Astrocyte (in vitro differentiated cells and primary cell): ENCODE results near the gene C2orf76. TPM values are rescaled to one million over a fixed set of nuclear protein-coding genes. Genes with fewer than 3 reads are reported as not detected.

Experiments
- DNase-seq: peaks from one replicate; pipeline ENCODE4 v3.0.0-alpha.2; 2010; ENCODE audit warnings: low read depth
- FAIRE-seq: peaks from 2 replicates; lab custom pipeline; 2011; peaks lifted over from hg19 to GRCh38; lab: Jason Lieb, UNC
- H2AFZ ChIP-seq: 2 replicates; pipeline ENCODE4 v1.6.0; 2012; ENCODE audit warnings: low read depth, low read length, inconsistent platforms
- H3K27ac ChIP-seq: 2 replicates; pipeline ENCODE4 v1.5.1; 2011; ENCODE audit warnings: low read depth, low read length, inconsistent platforms
- H3K27me3 ChIP-seq: 2 replicates; pipeline ENCODE4 v1.6.0; 2011; ENCODE audit warnings: low read length, inconsistent platforms; ENCODE audit not compliant: insufficient read depth
- H3K36me3 ChIP-seq: 2 replicates; pipeline ENCODE4 v1.5.1; 2011; ENCODE audit warnings: low read length, inconsistent platforms; ENCODE audit not compliant: insufficient read depth
- H3K4me1 ChIP-seq: 2 replicates; pipeline ENCODE4 v1.5.1; 2011; ENCODE audit warnings: low read length, inconsistent platforms; ENCODE audit not compliant: insufficient read depth
- H3K4me2 ChIP-seq: 2 replicates; pipeline ENCODE4 v1.6.0; 2012; ENCODE audit warnings: low read length, inconsistent platforms
- H3K4me3 ChIP-seq: 2 replicates; pipeline ENCODE4 v1.5.1; 2011; ENCODE audit warnings: low read depth, mild to moderate bottlenecking, low read length, inconsistent platforms; ENCODE audit not compliant: insufficient read depth
- H3K79me2 ChIP-seq: 2 replicates; pipeline ENCODE4 v1.6.0; 2012; ENCODE audit warnings: mild to moderate bottlenecking, low read length, inconsistent platforms; ENCODE audit not compliant: insufficient read depth
- H3K9ac ChIP-seq: 2 replicates; pipeline ENCODE4 v1.6.0; 2012; ENCODE audit warnings: mild to moderate bottlenecking, low read length, inconsistent platforms
- H3K9me3 ChIP-seq: 2 replicates; pipeline ENCODE4 v1.5.1; 2012; ENCODE audit warnings: low read depth, mild to moderate bottlenecking, low read length, inconsistent platforms; ENCODE audit not compliant: insufficient read depth
- H4K20me1 ChIP-seq: 2 replicates; pipeline ENCODE4 v1.6.0; 2012; ENCODE audit warnings: low read length, inconsistent platforms; ENCODE audit not compliant: insufficient read depth
- H3K27ac Mint-ChIP-seq: one replicate; pipeline ENCODE4 v1.8.0; 2021; ENCODE audit warnings: mild to moderate bottlenecking, mixed read lengths; ENCODE audit not compliant: unreplicated experiment
- H3K27me3 Mint-ChIP-seq: one replicate; pipeline ENCODE4 v1.8.0; 2021; ENCODE audit warnings: low read depth, mixed read lengths; ENCODE audit not compliant: unreplicated experiment
- H3K36me3 Mint-ChIP-seq: one replicate; pipeline ENCODE4 v1.8.0; 2021; ENCODE audit warnings: low read depth, mixed read lengths; ENCODE audit not compliant: unreplicated experiment
- H3K4me1 Mint-ChIP-seq: one replicate; pipeline ENCODE4 v1.8.0; 2021; ENCODE audit warnings: low read depth, mixed read lengths; ENCODE audit not compliant: unreplicated experiment
- H3K4me3 Mint-ChIP-seq: one replicate; pipeline ENCODE4 v1.8.0; 2021; ENCODE audit warnings: mild to moderate bottlenecking, moderate library complexity, mixed read lengths; ENCODE audit not compliant: unreplicated experiment
- H3K9me3 Mint-ChIP-seq: one replicate; pipeline ENCODE4 v1.8.0; 2021; ENCODE audit warnings: mild to moderate bottlenecking, mixed read lengths; ENCODE audit not compliant: unreplicated experiment
- EZH2 ChIP-seq: IDR thresholded peaks from 2 replicates; pipeline ENCODE4 v1.6.1; 2012; ENCODE audit warnings: mild to moderate bottlenecking, low read length, inconsistent platforms; ENCODE audit not compliant: insufficient read depth
- total RNA-seq: library from RNA; stranded (reverse); gene quantifications from 2 replicates; pipeline ENCODE4 v1.2.1, GENCODE V29; 2021
- TF ChIP-seq, protein P1 (sequence below): IDR thresholded peaks from 2 replicates; pipeline ENCODE4 v1.5.1; 2011; ENCODE audit warnings: low read depth, mild to moderate bottlenecking, inconsistent platforms, low read length, moderate library complexity; ENCODE audit not compliant: insufficient read depth

The C2orf76 gene
- total RNA-seq, 1 donor from 2014 or later = 9.2 TPM

DNA sequence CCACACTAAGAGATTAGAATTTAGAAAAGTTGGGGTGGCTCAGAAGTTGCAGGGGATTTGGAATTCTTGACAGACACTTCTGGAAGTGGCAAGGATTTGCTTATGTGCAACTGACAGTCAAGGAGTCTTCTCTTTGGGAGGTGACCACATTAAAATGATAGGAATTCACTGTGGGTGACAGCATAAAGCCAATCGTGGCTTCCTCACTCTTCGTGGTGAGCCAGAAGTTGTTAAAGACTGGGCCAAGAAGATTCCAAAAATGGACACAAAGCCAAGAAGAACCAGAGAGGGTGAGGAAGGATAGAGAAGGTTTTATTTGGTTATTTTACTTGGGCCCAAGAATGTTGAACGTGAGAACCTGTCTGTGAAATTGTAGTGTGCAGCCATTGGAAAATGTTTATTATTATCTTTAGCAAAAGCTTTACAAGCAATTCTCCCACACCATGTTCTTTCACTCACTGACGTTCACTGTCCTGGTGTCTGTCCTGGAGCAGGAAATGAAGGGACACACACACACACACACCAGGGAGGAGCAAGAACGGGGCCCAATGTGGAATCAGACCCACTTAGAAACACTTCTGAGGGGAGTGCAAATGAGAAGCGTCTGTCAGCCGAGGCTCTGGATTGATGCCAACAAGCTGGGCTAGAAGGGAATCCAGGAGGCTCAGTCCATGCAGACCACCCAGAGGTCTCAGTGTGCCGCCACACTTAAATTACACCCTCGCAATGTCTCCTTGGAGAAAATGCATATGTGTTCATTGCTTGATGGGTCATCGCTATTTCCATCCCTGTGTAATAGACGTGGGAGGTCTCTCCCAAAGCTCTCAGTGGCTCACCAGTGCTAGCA is 105.8 kb downstream of the C2orf76 start:
- peak overlapping the region; percentile 44 for H3K27ac Mint-ChIP-seq
- Histone ChIP-seq H3K36me3 (no peaks in the 10 kb centered on the region), H3K27me3 (no peaks in the 10 kb centered on the region), H3K4me2 (peak overlapping the region; percentile 9), H3K9me3 (no peaks in the 10 kb centered on the region), H3K27ac (no peak overlapping the region), H4K20me1 (no peaks in the 10 kb centered on the region), H3K4me1 (peaks cover 15% of the 10 kb centered on the region), H2AFZ (no peak overlapping the region), H3K9ac (no peak overlapping the region), H3K79me2 (no peaks in the 10 kb centered on the region), H3K4me3 (no peak overlapping the region)
- peaks cover 4% of the 10 kb centered on the region for H3K27me3 Mint-ChIP-seq
- peak; percentile 62 for DNase-seq
- peaks cover 34% of the 10 kb centered on the region for H3K4me1 Mint-ChIP-seq
- TF ChIP-seq EZH2 = no peak
- TF ChIP-seq, protein P1, sequence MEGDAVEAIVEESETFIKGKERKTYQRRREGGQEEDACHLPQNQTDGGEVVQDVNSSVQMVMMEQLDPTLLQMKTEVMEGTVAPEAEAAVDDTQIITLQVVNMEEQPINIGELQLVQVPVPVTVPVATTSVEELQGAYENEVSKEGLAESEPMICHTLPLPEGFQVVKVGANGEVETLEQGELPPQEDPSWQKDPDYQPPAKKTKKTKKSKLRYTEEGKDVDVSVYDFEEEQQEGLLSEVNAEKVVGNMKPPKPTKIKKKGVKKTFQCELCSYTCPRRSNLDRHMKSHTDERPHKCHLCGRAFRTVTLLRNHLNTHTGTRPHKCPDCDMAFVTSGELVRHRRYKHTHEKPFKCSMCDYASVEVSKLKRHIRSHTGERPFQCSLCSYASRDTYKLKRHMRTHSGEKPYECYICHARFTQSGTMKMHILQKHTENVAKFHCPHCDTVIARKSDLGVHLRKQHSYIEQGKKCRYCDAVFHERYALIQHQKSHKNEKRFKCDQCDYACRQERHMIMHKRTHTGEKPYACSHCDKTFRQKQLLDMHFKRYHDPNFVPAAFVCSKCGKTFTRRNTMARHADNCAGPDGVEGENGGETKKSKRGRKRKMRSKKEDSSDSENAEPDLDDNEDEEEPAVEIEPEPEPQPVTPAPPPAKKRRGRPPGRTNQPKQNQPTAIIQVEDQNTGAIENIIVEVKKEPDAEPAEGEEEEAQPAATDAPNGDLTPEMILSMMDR = no peak
- no peak overlapping the region for H3K4me3 Mint-ChIP-seq
- peak; percentile 65 for FAIRE-seq
- no peaks in the 10 kb centered on the region for H3K9me3 Mint-ChIP-seq
- peaks cover 15% of the 10 kb centered on the region for H3K36me3 Mint-ChIP-seq

DNA sequence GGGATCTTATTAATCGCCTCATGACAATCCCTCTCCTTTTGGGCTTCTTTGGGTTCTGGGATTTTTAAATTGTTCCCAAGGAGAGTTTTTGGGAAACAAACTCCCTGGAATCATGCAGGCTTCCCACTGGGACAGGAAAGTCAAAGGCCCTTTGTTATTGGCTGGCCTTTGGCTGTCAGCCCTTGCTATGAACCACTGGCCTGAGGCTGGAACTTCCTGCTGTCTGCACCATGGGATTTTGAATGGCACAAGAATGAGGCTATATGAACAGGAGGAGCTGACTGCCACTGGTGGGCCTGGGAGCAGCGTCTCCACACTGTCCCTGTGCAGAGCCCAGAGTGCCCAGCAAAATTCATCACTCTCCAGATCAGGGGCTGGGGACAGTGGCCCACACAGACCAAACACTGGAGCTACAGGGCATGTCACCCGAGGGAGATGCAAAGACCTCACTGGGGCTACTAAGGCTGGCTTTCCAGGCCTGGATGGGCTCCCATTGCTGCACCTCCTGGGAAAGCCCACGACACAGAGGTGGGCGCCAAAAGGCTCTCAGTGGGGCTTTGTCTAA is 107.3 kb downstream of the C2orf76 start:
- Mint-ChIP-seq H3K9me3 (no peaks in the 10 kb centered on the region), H3K27ac (no peak overlapping the region)

More for the DNA sequence above, 107.3 kb downstream of the C2orf76 start:
- Histone ChIP-seq H4K20me1 (no peaks in the 10 kb centered on the region), H3K4me3 (no peak overlapping the region), H3K4me2 (no peak overlapping the region), H3K9me3 (no peaks in the 10 kb centered on the region), H3K27me3 (no peaks in the 10 kb centered on the region), H3K9ac (no peak overlapping the region), H2AFZ (no peak overlapping the region), H3K36me3 (no peaks in the 10 kb centered on the region), H3K79me2 (no peaks in the 10 kb centered on the region), H3K27ac (no peak overlapping the region), H3K4me1 (peaks cover 30% of the 10 kb centered on the region)
- Mint-ChIP-seq H3K36me3 (peaks cover 19% of the 10 kb centered on the region), H3K4me3 (no peak overlapping the region), H3K4me1 (peaks cover 48% of the 10 kb centered on the region), H3K27me3 (no peaks in the 10 kb centered on the region)
- TF ChIP-seq EZH2 = no peak
- TF ChIP-seq, protein P1 = no peak
- DNase-seq (no peak), FAIRE-seq (no peak)
